GM21526 (cell line): Measurements from ENCODE around the gene FXYD2.
"Not testable (repeated sequence)": the region's sequence is repeated elsewhere in the genome, so short reads cannot be mapped to it uniquely, and the experiment has no call there.

Experiments used
- ATAC-seq: cut with Tn5 transposase; IDR thresholded peaks from one replicate; pipeline ENCODE4 v1.9.1; 2021; ENCODE audit warnings: moderate library complexity; ENCODE audit not compliant: unreplicated experiment, low FRiP score

The FXYD2 gene

GRCh38 chr11:117824571-117825537 lies at the start of gene FXYD2:
Gene FXYD2, minus strand, starts transcription at chr11:117824744. Its CDS starts 66 bp downstream, at chr11:117824678.
- no peak for ATAC-seq

GRCh38 chr11:117873828-117874125 lies 49.2 kb upstream of the FXYD2 start:
- no peak for ATAC-seq

GRCh38 chr11:117872975-117873827 lies 48.7 kb upstream of the FXYD2 start:
- no peak for ATAC-seq

- ATAC-seq: no peak
These were observed 47.9 kb upstream of the FXYD2 start for GRCh38 chr11:117872420-117872961.

- no peak for ATAC-seq
These were observed 47.2 kb upstream of the FXYD2 start for GRCh38 chr11:117871784-117872183.

GRCh38 chr11:117871160-117871559 lies 46.6 kb upstream of the FXYD2 start:
- no peak for ATAC-seq

GRCh38 chr11:117870103-117870952 lies 45.8 kb upstream of the FXYD2 start:
- ATAC-seq: no peak

GRCh38 chr11:117869604-117870003 lies 45.1 kb upstream of the FXYD2 start:
- no peak for ATAC-seq

- no peak for ATAC-seq
These were observed 44.4 kb upstream of the FXYD2 start for GRCh38 chr11:117868815-117869561.

GRCh38 chr11:117868088-117868487 lies 43.5 kb upstream of the FXYD2 start:
- ATAC-seq: no peak

- ATAC-seq: no peak
These were observed 42.0 kb upstream of the FXYD2 start for GRCh38 chr11:117866526-117866925.

- not testable (repeated sequence) for ATAC-seq
These were observed 41.0 kb upstream of the FXYD2 start for GRCh38 chr11:117865546-117865945.

GRCh38 chr11:117863383-117863782 lies 38.8 kb upstream of the FXYD2 start:
- no peak for ATAC-seq

GRCh38 chr11:117862753-117863152 lies 38.2 kb upstream of the FXYD2 start:
- no peak for ATAC-seq

- no peak for ATAC-seq
These were observed 37.6 kb upstream of the FXYD2 start for GRCh38 chr11:117862019-117862725.

- ATAC-seq: no peak
These were observed 36.8 kb upstream of the FXYD2 start for GRCh38 chr11:117861151-117862018.

GRCh38 chr11:117860139-117860538 lies 35.6 kb upstream of the FXYD2 start:
- ATAC-seq: no peak

GRCh38 chr11:117859488-117860112 lies 35.1 kb upstream of the FXYD2 start:
- no peak for ATAC-seq
